ENCODE results near the gene PPP2R5C. TPM values are rescaled to one million over a fixed set of nuclear protein-coding genes. Genes with fewer than 3 reads are reported as not detected.

The PPP2R5C gene
- total and polyA plus RNA-seq, 8 donors = 41.6 to 76.1 (median 55.9) TPM

- DNase-seq (peak in 4 of 6 donors; percentile 33 to 71 (median 52)), FAIRE-seq (peak; percentile 91), ATAC-seq (peak; percentile 43 to 89 (median 80))
- H3K36me3 ChIP-seq = no peaks in the 10 kb centered on the region
- intact Hi-C loops (cut with DNase I) = no loop called here
- H3K27ac ChIP-seq = no peak overlapping the region
- TF ChIP-seq, protein P1, sequence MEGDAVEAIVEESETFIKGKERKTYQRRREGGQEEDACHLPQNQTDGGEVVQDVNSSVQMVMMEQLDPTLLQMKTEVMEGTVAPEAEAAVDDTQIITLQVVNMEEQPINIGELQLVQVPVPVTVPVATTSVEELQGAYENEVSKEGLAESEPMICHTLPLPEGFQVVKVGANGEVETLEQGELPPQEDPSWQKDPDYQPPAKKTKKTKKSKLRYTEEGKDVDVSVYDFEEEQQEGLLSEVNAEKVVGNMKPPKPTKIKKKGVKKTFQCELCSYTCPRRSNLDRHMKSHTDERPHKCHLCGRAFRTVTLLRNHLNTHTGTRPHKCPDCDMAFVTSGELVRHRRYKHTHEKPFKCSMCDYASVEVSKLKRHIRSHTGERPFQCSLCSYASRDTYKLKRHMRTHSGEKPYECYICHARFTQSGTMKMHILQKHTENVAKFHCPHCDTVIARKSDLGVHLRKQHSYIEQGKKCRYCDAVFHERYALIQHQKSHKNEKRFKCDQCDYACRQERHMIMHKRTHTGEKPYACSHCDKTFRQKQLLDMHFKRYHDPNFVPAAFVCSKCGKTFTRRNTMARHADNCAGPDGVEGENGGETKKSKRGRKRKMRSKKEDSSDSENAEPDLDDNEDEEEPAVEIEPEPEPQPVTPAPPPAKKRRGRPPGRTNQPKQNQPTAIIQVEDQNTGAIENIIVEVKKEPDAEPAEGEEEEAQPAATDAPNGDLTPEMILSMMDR (IDR thresholded peaks at IDR 0.05) = no peak
- no peaks in the 10 kb centered on the region for H3K4me1 ChIP-seq
- no peaks in the 10 kb centered on the region for H3K27me3 ChIP-seq
- no peak overlapping the region for H3K4me3 ChIP-seq
- whole genome bisulfite sequencing, 2 donors = 75 to 78% methylated on average over 10 of the region's 10 CpGs
- no peaks in the 10 kb centered on the region for H3K9me3 ChIP-seq
These were observed 166.3 kb downstream of the PPP2R5C start for GRCh38 chr14:101927859-101928258.

- peak in 1 of 4 donors; percentile 47 for ATAC-seq
- H3K27ac ChIP-seq = no peak overlapping the region
- no peaks in the 10 kb centered on the region for H3K27me3 ChIP-seq
- H3K4me1 ChIP-seq = no peaks in the 10 kb centered on the region
- peak in 2 of 6 donors; percentile 34 to 45 for DNase-seq
- no peak overlapping the region for H3K4me3 ChIP-seq
- WGBS, 2 donors = 94 to 95% methylated on average over 24 of the region's 24 CpGs
- H3K9me3 ChIP-seq = no peaks in the 10 kb centered on the region
- TF ChIP-seq, protein P1 (IDR thresholded peaks at IDR 0.05) = no peak
- no peak for FAIRE-seq
- no peaks in the 10 kb centered on the region for H3K36me3 ChIP-seq
- intact Hi-C loops (cut with DNase I) = no loop called here
These were observed 166.9 kb downstream of the PPP2R5C start for GRCh38 chr14:101928415-101928841.

- H3K9me3 ChIP-seq = no peaks in the 10 kb centered on the region
- WGBS, 2 donors = 97% methylated on average over 10 of the region's 10 CpGs
- DNase-seq (peak in 2 of 6 donors; percentile 14 to 27), FAIRE-seq (no peak), ATAC-seq (no peak)
- no peak overlapping the region for H3K27ac ChIP-seq
- intact Hi-C loops (cut with DNase I) = no loop called here
- H3K27me3 ChIP-seq = no peaks in the 10 kb centered on the region
- H3K4me1 ChIP-seq = no peaks in the 10 kb centered on the region
- TF ChIP-seq, protein P1 (IDR thresholded peaks at IDR 0.05) = no peak
- no peak overlapping the region for H3K4me3 ChIP-seq
- no peaks in the 10 kb centered on the region for H3K36me3 ChIP-seq
These were observed 167.6 kb downstream of the PPP2R5C start for GRCh38 chr14:101929096-101929495.

- H3K9me3 ChIP-seq = no peaks in the 10 kb centered on the region
- no peaks in the 10 kb centered on the region for H3K36me3 ChIP-seq
- ATAC-seq = no peak
- intact Hi-C loops (cut with DNase I) = no loop called here
- H3K27me3 ChIP-seq = no peaks in the 10 kb centered on the region
- TF ChIP-seq, protein P1 (IDR thresholded peaks at IDR 0.05) = no peak
- no peak overlapping the region for H3K27ac ChIP-seq
- no peaks in the 10 kb centered on the region for H3K4me1 ChIP-seq
- FAIRE-seq = no peak
- H3K4me3 ChIP-seq = no peak overlapping the region
- DNase-seq = peak in 2 of 6 donors; percentile 49 to 51
- 89 to 94% methylated on average over 9 of the region's 9 CpGs for WGBS, 2 donors
These were observed 168.4 kb downstream of the PPP2R5C start for GRCh38 chr14:101929946-101930345.

DNA sequence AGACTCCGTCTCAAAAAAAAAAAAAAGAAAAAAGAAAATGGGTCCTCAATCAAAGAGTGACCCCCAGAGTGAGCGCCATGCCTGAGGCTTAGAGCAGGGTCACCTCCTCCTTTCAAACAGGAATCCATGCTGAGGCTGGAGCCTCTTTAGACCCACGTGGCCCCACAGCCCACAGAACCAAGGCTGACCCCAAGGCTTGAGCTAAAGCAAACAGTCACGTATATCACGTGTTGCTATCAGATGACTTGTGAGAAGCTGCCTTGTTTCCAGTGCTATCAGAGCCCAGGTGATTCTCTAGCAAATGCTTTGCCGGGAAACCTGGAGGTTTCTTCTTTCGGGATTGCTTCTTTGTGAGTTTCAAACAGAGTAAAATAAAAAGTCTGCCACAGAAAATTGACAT lies 171.2 kb downstream of the PPP2R5C start:
- Histone ChIP-seq H3K36me3 (no peaks in the 10 kb centered on the region), H3K4me1 (no peaks in the 10 kb centered on the region), H3K27me3 (no peaks in the 10 kb centered on the region), H3K9me3 (no peaks in the 10 kb centered on the region), H3K27ac (no peak overlapping the region), H3K4me3 (no peak overlapping the region)
- intact Hi-C loops (cut with DNase I) = no loop called here
- TF ChIP-seq, protein P1 (IDR thresholded peaks at IDR 0.05) = no peak
- 28 to 33% methylated on average over 6 to 7 of the region's 7 CpGs for WGBS, 2 donors
- peak in 1 of 6 donors; percentile 21 for DNase-seq
- peak in 1 of 4 donors; percentile 33 for ATAC-seq
- FAIRE-seq = no peak

All from pancreas (tissue), 10 donors.